NB4 (cell line): ENCODE data around the gene ID4.

Experiments used
- DNase-seq: peaks from one replicate; pipeline ENCODE4 v3.0.0; 2010; ENCODE audit warnings: low read depth
- H3K4me3 ChIP-seq: one replicate; pipeline ENCODE4 v1.5.1; 2011; ENCODE audit warnings: mild to moderate bottlenecking, low read depth, low read length, moderate library complexity
- CTCF ChIP-seq: IDR thresholded peaks from one replicate; pipeline ENCODE4 v1.5.1; 2012; ENCODE audit warnings: low read depth, low read length
- MYC ChIP-seq: IDR thresholded peaks from 2 replicates; pipeline ENCODE4 v1.6.1; 2011; ENCODE audit warnings: low read depth, low read length
- POLR2A ChIP-seq: IDR thresholded peaks from 2 replicates; pipeline ENCODE4 v1.6.1; 2011; ENCODE audit warnings: mild to moderate bottlenecking; ENCODE audit not compliant: insufficient read length; ENCODE audit errors: extremely low read depth
- TF ChIP-seq, protein P1 (sequence below): IDR thresholded peaks from 2 replicates; pipeline ENCODE4 v1.6.1; 2011; ENCODE audit warnings: low read depth, low read length

The ID4 gene

GRCh38 chr6:19827903-19828302 lies 9.3 kb upstream of the ID4 start:
- no peak for DNase-seq
- H3K4me3 ChIP-seq, result no peak overlapping the region
- TF ChIP-seq POLR2A (no peak), CTCF (no peak), MYC (no peak)
- TF ChIP-seq, protein P1, sequence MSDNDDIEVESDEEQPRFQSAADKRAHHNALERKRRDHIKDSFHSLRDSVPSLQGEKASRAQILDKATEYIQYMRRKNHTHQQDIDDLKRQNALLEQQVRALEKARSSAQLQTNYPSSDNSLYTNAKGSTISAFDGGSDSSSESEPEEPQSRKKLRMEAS, result no peak

DNA sequence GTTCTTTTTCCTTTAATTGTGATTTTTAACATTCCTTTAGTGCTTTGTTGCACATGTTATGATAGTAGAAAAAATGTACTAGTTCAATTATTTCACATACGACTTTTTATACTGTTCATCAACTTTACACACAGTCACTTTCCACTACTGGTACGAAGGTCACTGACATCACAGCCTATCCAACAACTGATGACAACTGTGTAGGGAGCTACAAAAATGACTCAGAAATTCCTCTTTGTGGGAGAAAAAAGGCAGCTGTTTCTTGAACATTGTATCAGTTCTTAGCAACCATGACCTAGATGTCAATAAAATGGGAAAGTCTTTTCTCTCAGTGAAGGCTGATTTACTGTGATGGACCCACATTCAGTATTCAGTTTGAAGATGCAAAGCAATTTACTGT lies 7.0 kb upstream of the ID4 start:
- TF ChIP-seq, protein P1, result no peak
- no peak for TF ChIP-seq MYC
- no peak for TF ChIP-seq CTCF
- no peak for TF ChIP-seq POLR2A
- no peak for DNase-seq
- no peak overlapping the region for H3K4me3 ChIP-seq

- no peak overlapping the region for H3K4me3 ChIP-seq
- no peak for DNase-seq
- TF ChIP-seq MYC (no peak), POLR2A (no peak), CTCF (no peak)
- TF ChIP-seq, protein P1, result no peak
These were observed 5.8 kb upstream of the ID4 start for GRCh38 chr6:19831358-19831757.

GRCh38 chr6:19833947-19834346 lies 3.2 kb upstream of the ID4 start:
- no peak overlapping the region for H3K4me3 ChIP-seq
- no peak for TF ChIP-seq MYC
- no peak for TF ChIP-seq CTCF
- TF ChIP-seq POLR2A, result no peak
- TF ChIP-seq, protein P1, result no peak
- no peak for DNase-seq

DNA sequence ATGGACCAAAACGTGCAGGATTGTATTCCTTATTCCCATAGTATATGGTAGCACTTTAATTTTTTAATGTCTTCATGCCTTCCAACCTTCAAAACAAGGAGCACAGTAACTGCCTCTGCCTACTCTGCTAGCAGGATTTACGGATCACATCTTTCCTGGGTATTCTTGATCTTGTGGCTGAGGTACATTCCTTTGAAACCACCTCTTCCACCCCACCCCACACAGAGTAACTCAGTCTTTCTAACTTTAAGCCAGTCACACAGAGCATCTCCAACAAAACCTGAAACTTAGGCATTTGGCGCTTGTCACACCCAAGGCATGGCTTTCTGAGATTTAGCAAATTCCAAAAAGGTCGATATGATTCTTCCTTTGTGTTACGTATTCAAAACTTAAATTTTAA lies 2.3 kb upstream of the ID4 start:
- TF ChIP-seq CTCF (no peak), MYC (no peak), POLR2A (no peak)
- TF ChIP-seq, protein P1, result no peak
- H3K4me3 ChIP-seq, result no peak overlapping the region
- DNase-seq, result no peak

DNA sequence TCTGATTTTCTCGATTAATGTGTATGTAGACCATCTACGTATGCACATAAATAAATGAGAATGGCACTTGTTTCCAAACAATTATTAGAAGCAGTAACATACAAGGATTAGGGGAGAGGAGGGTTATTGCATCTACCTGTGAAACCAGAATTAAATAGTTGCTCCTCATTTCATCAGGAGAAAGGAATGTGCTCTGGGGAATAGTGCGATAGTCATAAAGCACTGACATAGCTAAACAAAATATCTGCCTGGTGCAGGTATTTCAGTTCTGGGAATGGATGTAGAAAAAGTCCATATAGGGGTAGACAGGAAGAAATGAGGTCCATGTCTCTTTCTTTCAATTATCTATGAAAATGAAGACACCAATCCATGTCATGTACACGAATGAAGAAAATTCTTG lies 1.6 kb upstream of the ID4 start:
- TF ChIP-seq CTCF (no peak), MYC (no peak), POLR2A (no peak)
- TF ChIP-seq, protein P1, result no peak
- no peak overlapping the region for H3K4me3 ChIP-seq
- no peak for DNase-seq
